Transverse colon (tissue), 4 donors: ENCODE data around the gene CISH. TPM values are rescaled to one million over a fixed set of nuclear protein-coding genes. Genes with fewer than 3 reads are reported as not detected.

Experiments
- DNase-seq: peaks from one replicate; pipeline ENCODE4 v3.0.0-alpha.2; 2019
- H3K27ac ChIP-seq, 4 donors: fragments of 200-600 bp; sonication (generic); 2 replicates each; pipeline ENCODE4 v1.5.1; 2016 to 2018; ENCODE audit warnings: inconsistent platforms in 4 of 4
- H3K27me3 ChIP-seq: fragments of 200-600 bp; sonication (generic); 2 replicates; pipeline ENCODE4 v1.5.1; 2017; ENCODE audit warnings: inconsistent platforms
- H3K36me3 ChIP-seq, 4 donors: fragments of 200-600 bp; sonication (generic); 2 replicates each; pipeline ENCODE4 v1.5.1; 2017 to 2019; ENCODE audit warnings: inconsistent platforms in 4 of 4
- H3K4me1 ChIP-seq, 4 donors: fragments of 200-600 bp; sonication (generic); 2 replicates each; pipeline ENCODE4 v1.5.1; 2017 to 2020; ENCODE audit warnings: inconsistent platforms in 4 of 4
- H3K4me3 ChIP-seq, 4 donors: fragments of 200-600 bp; sonication (generic); 1 replicate in 1 of 4; 2 replicates in 3 of 4; pipeline versions ENCODE4 v1.5.1 to v1.6.1; 2017 to 2019; ENCODE audit warnings: inconsistent platforms in 4 of 4
- H3K9me3 ChIP-seq, 2 donors: fragments of 200-600 bp; sonication (generic); 2 replicates each; pipeline ENCODE4 v1.5.1; 2017 to 2019; ENCODE audit warnings: inconsistent platforms in 2 of 2
- CTCF ChIP-seq, 5 experiments: fragments of 200-600 bp in 3 of 5; fragments of 450-650 bp in 2 of 5; sonication (generic) in 3 of 5; IDR thresholded peaks; 1 replicate in 2 of 5; 2 replicates in 3 of 5; pipeline ENCODE4 v1.5.1; 2016 to 2017; ENCODE audit warnings: antibody characterized with exemption in 5 of 5, inconsistent platforms in 3 of 5, mild to moderate bottlenecking in 2 of 5, moderate library complexity in 1 of 5
- EP300 ChIP-seq: sonication (generic); formaldehyde crosslinking; IDR thresholded peaks from one replicate; pipeline ENCODE4 v1.6.1; 2017; ENCODE audit warnings: antibody characterized with exemption, low read depth
- POLR2A ChIP-seq: fragments of 450-650 bp; IDR thresholded peaks from one replicate; pipeline ENCODE4 v1.6.1; 2016; ENCODE audit warnings: antibody characterized with exemption, mild to moderate bottlenecking, moderate library complexity
- POLR2AphosphoS5 ChIP-seq, 3 donors: sonication (generic); formaldehyde crosslinking; IDR thresholded peaks; one replicate each; pipeline ENCODE4 v1.6.1; 2016; ENCODE audit warnings: antibody characterized with exemption in 3 of 3
- WGBS, 2 donors: methylation state at CpG; one replicate each; pipeline ENCODE4 v1.1.5; 2018; ENCODE audit warnings: low coverage in 1 of 2; 5-methylcytosine and 5-hydroxymethylcytosine counted together
- in situ Hi-C, 4 donors: fragments of 200-750 bp; cut with MboI; loops; one replicate each; pipeline versions ENCODE4 v1.15.0 to v1.15.1; 2017; ENCODE audit warnings: low sequenced_read_pairs in 3 of 4, low pct_ligation_motif_present in 1 of 4, low pct_unique_long_range_greater_than_20kb in 1 of 4
- intact Hi-C: fragments of 100-400 bp; cut with DNase I; formaldehyde crosslinking; loops from one replicate; pipeline ENCODE4 v1.15.1; 2023; ENCODE audit warnings: low total_unique reads
- total RNA-seq, 4 donors: library from RNA; depleted of rRNA; stranded (reverse); fragments of >200 nt; gene quantifications; one replicate each; pipeline ENCODE4 v1.1.0, GENCODE V29; 2016

CISH gene
- total RNA-seq, 4 donors from 2014 or later, result 3.0 to 15.9 (median 9.2) TPM

- Histone ChIP-seq H3K9me3 (no peaks in the 10 kb centered on the region), H3K4me3 (no peak overlapping the region), H3K4me1 (no peaks in the 10 kb centered on the region), H3K27me3 (no peaks in the 10 kb centered on the region), H3K27ac (no peak overlapping the region), H3K36me3 (no peaks in the 10 kb centered on the region)
- TF ChIP-seq CTCF (IDR thresholded peaks at IDR 0.05) (no peak), POLR2A (no peak), EP300 (no peak), POLR2AphosphoS5 (IDR thresholded peaks at IDR 0.05) (no peak)
- in situ Hi-C loops, result loop anchor here in 1 of 4 donors (25.0 kb wide), 1 partner anchor 197 kb away; the partner anchor contains the start of genes CYB561D2, NPRL2 and TMEM115
- no peak for DNase-seq
- intact Hi-C loops, result no loop called here
These were observed 51.9 kb downstream of the CISH start for GRCh38 chr3:50559702-50560101.

- 53 to 58% methylated on average over 3 to 7 of the region's 7 CpGs for WGBS, 2 donors
- Histone ChIP-seq H3K4me3 (no peak overlapping the region), H3K27me3 (peaks cover 4% of the 10 kb centered on the region), H3K27ac (no peak overlapping the region), H3K36me3 (no peaks in the 10 kb centered on the region), H3K9me3 (no peaks in the 10 kb centered on the region), H3K4me1 (no peaks in the 10 kb centered on the region)
- TF ChIP-seq POLR2AphosphoS5 (IDR thresholded peaks at IDR 0.05) (no peak), POLR2A (no peak), CTCF (IDR thresholded peaks at IDR 0.05) (no peak), EP300 (no peak)
- in situ Hi-C loops, result loop anchor here in 1 of 4 donors (25.0 kb wide), 1 partner anchor 196 kb away; the partner anchor contains the start of genes CYB561D2, NPRL2 and TMEM115
- intact Hi-C loops, result no loop called here
- no peak for DNase-seq
These were observed 53.7 kb downstream of the CISH start for GRCh38 chr3:50557915-50558314.

GRCh38 chr3:50557106-50557505 lies 54.5 kb downstream of the CISH start:
- Histone ChIP-seq H3K4me1 (no peaks in the 10 kb centered on the region), H3K4me3 (no peak overlapping the region), H3K27ac (no peak overlapping the region), H3K9me3 (no peaks in the 10 kb centered on the region), H3K36me3 (no peaks in the 10 kb centered on the region), H3K27me3 (peaks cover 4% of the 10 kb centered on the region)
- WGBS, 2 donors, result 54% methylated on average over 8 of the region's 8 CpGs; no CpG with 5 or more reads in 1 of the 2 donors
- DNase-seq, result no peak
- intact Hi-C loops (no loop called here), in situ Hi-C loops (loop anchor here in 1 of 4 donors (25.0 kb wide), 1 partner anchor 195 kb away; the partner anchor contains the start of genes CYB561D2, NPRL2 and TMEM115)
- TF ChIP-seq POLR2AphosphoS5 (IDR thresholded peaks at IDR 0.05) (no peak), CTCF (IDR thresholded peaks at IDR 0.05) (no peak), POLR2A (no peak), EP300 (no peak)

Other genes starting within 250 kb of the CISH start
- gene CACNA2D2, start 108.1 kb downstream of the CISH start, total RNA-seq, result 1 to 10 TPM in 2 of 4 donors, under 1 TPM in 2; 0.48 to 2.2 (median 0.87) TPM
- 10 to 100 TPM in 1 of 4 donors, 1 to 10 TPM in 3; 1.9 to 10.2 (median 4.3) TPM for gene C3orf18, start 44.0 kb downstream of the CISH start, total RNA-seq
- gene HEMK1, start 42.3 kb downstream of the CISH start, total RNA-seq, result 10 to 100 TPM in 1 of 4 donors, 1 to 10 TPM in 3; 7.3 to 11.6 (median 7.9) TPM
- gene MAPKAPK3, start 5.4 kb upstream of the CISH start, total RNA-seq, result 10 to 100 TPM; 21.3 to 37.8 (median 26.9) TPM
- under 1 TPM; 0.41 to 0.75 (median 0.62) TPM for gene DOCK3, start 63.2 kb upstream of the CISH start, total RNA-seq